BJ (cell line): ENCODE measurements around the gene TBC1D8. TPM values are rescaled to one million over a fixed set of nuclear protein-coding genes. Genes with fewer than 3 reads are reported as not detected.

ENCODE experiments used
- CTCF ChIA-PET: fragments of 350-600 bp; formaldehyde crosslinking; extraction: SDS; loops from one replicate; lab custom pipeline; 2021; ENCODE audit warnings: antibody characterized with exemption, inconsistent platforms; lab: Yijun Ruan, JAX
- POLR2A ChIA-PET: fragments of 300-600 bp; sonication (Branson Sonifier 250); formaldehyde crosslinking; extraction: SDS; loops from one replicate; lab custom pipeline; 2021; ENCODE audit warnings: antibody characterized with exemption; lab: Charles Lee
- DNase-seq: peaks from one replicate; pipeline ENCODE4 v3.0.0-alpha.2; 2011; ENCODE audit warnings: low read depth
- H3K27me3 ChIP-seq: 2 replicates; pipeline ENCODE4 v1.6.0; 2011; ENCODE audit warnings: low read length; ENCODE audit not compliant: control insufficient read depth, insufficient read depth
- H3K36me3 ChIP-seq: 2 replicates; pipeline ENCODE4 v1.5.1; 2011; ENCODE audit warnings: low read length; ENCODE audit not compliant: control insufficient read depth, insufficient read depth
- H3K4me3 ChIP-seq: 2 replicates; pipeline ENCODE4 v1.5.1; 2011; ENCODE audit warnings: low read depth, mild to moderate bottlenecking, control low read depth, low read length
- CTCF ChIP-seq: IDR thresholded peaks from 2 replicates; pipeline ENCODE4 v1.5.1; 2011; ENCODE audit warnings: low read depth, mild to moderate bottlenecking, control low read depth, inconsistent platforms, low read length, moderate library complexity; ENCODE audit not compliant: insufficient read depth
- polyA plus RNA-seq: library from polyadenylated mRNA; depleted of rRNA; stranded (reverse); fragments of >200 nt; gene quantifications from 2 replicates; pipeline ENCODE4 v1.2.3, GENCODE V29; 2011

TBC1D8 gene
- polyA plus RNA-seq, 1 experiment: 8.8 TPM

GRCh38 chr2:100965596-100965995, 185.6 kb downstream of the TBC1D8 start:
- DNase-seq: no peak
- Histone ChIP-seq H3K4me3 (no peak overlapping the region), H3K36me3 (peaks cover 3% of the 10 kb centered on the region), H3K27me3 (no peaks in the 10 kb centered on the region)
- TF ChIP-seq CTCF: no peak
- POLR2A ChIA-PET: no interaction called here
- CTCF ChIA-PET: interaction anchor here (1.3 to 3.7 kb wide), 3 partner anchors 17 to 236 kb away, joined by 3 to 16 read pairs (median 7); no protein-coding TSS in a partner anchor

- H3K27me3 ChIP-seq: no peaks in the 10 kb centered on the region
- CTCF ChIA-PET: interaction anchor here (0.6 to 3.7 kb wide), 5 partner anchors 8 to 242 kb away, joined by 3 to 16 read pairs (median 4); no protein-coding TSS in a partner anchor
Measured at GRCh38 chr2:100964681-100965169, 186.5 kb downstream of the TBC1D8 start.

GRCh38 chr2:100964222-100964621, 187.0 kb downstream of the TBC1D8 start:
- H3K36me3 ChIP-seq: no peaks in the 10 kb centered on the region; the same call in 1 of the 2 replicates
- CTCF ChIA-PET: interaction anchor here (0.6 to 3.7 kb wide), 5 partner anchors 9 to 242 kb away, joined by 3 to 16 read pairs (median 4); no protein-coding TSS in a partner anchor
- no peak overlapping the region for H3K4me3 ChIP-seq
- DNase-seq: no peak
- POLR2A ChIA-PET: no interaction called here
- no peak for TF ChIP-seq CTCF
- H3K27me3 ChIP-seq: no peaks in the 10 kb centered on the region

More at GRCh38 chr2:100964681-100965169, 186.5 kb downstream of the TBC1D8 start:
- no peaks in the 10 kb centered on the region; the same call in none of the 2 replicates for H3K36me3 ChIP-seq
- no peak for TF ChIP-seq CTCF
- DNase-seq: no peak
- H3K4me3 ChIP-seq: no peak overlapping the region
- POLR2A ChIA-PET: interaction anchor here (0.6 kb wide), 1 partner anchor 16 kb away, joined by 3 read pairs; no protein-coding TSS in a partner anchor

GRCh38 chr2:100963026-100963375, 188.2 kb downstream of the TBC1D8 start:
- DNase-seq: no peak
- POLR2A ChIA-PET: no interaction called here
- CTCF ChIA-PET: no interaction called here
- H3K27me3 ChIP-seq: no peaks in the 10 kb centered on the region
- no peak for TF ChIP-seq CTCF
- H3K36me3 ChIP-seq: no peaks in the 10 kb centered on the region
- H3K4me3 ChIP-seq: no peak overlapping the region

GRCh38 chr2:100962366-100963025, 188.7 kb downstream of the TBC1D8 start:
- Histone ChIP-seq H3K27me3 (no peaks in the 10 kb centered on the region), H3K36me3 (no peaks in the 10 kb centered on the region), H3K4me3 (no peak overlapping the region)
- CTCF ChIA-PET: no interaction called here
- no peak for DNase-seq
- POLR2A ChIA-PET: no interaction called here
- TF ChIP-seq CTCF: no peak
